GM18499 (cell line): ENCODE data around the gene NAA80.
"Not testable (repeated sequence)": the region's sequence is repeated elsewhere in the genome, so short reads cannot be mapped to it uniquely, and the experiment has no call there.

Experiments used
- ATAC-seq: cut with Tn5 transposase; IDR thresholded peaks from one replicate; pipeline ENCODE4 v1.9.1; 2021; ENCODE audit warnings: moderate number of reproducible peaks; ENCODE audit not compliant: insufficient read depth, unreplicated experiment

The NAA80 gene

DNA sequence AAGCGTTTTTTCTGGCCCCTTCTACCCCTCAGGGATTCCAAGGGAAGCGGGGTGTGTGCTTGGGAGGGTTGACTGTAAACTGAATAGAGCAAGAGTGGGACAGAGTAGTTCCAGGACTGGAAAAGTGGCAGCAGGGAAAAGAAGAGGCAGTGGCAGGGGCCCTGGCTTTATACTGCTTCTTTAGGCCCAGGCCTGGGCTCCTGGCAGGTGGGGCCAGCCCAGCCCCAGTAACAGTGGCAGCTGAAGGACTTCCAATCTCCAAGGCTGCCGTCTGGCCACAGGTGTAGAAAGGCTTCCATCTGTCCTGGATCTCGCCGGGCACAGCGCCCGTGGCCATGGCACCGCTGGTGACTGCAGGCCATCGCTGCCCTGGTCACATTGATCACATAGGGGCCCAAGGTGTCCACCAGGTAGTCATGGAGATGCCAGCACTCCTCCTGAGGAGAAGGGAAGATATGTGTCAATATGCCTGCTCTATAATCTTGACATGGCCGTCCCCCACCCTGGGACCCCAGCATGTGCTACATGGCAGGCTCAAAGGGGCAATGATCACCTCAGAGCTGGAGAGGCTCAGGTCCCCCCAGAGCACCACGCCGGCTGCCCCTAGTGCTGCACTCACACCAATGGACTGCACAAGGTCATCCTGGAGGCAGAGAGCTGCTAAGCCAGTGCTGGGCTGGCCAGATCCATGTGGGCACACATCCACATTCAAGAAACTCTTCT is 6.0 kb downstream of the NAA80 start:
- ATAC-seq = no peak

DNA sequence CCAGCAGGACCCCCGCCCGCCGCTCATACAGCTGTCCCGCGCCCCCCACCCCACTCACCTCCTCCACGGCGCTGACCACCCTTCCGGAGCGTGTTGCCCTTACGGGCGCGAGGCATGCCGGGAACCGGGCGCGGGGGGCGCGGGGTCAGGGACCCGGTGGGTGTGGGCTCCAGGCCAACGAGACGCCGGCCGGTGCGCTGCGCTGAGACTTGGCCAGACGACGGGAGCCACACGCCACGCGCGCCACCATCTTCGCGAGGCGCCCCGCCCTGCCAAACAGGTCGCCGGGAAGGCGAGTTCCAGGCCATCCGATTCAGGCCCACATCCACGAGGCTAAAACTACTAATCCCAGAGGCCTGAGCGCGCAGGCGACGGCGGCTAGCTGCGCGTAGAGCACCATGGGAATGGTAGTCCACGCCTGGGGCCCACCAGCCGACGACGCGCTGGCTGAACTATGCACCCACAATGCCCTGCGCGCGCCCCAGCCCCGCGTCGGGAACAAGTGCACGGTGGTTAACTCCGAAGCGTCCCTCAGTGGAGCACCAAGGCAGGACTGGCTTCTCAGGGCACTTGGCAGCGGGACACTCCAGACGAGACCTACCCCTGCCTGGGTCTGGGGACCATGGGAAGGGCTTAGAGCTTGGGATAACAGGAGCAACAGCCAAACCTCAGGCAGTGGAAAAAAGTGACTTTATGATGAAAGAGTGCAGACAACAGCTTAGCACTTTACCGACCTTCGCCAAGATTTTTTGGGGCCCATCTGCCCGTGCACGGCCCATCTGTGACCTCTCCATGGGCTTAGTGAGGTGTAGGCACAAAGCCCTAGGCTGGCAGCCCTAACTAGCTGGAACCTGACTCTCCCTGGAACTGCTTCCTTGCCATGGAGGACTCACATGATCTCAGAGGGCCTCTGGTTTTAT is 6.8 kb downstream of the NAA80 start, which contains the start of gene IFRD2:
Gene IFRD2, minus strand, starts transcription at position 271 of the 920 bp plus-strand sequence. Its CDS starts 155 bp downstream, at position 116.
- ATAC-seq = peak; percentile 79

DNA sequence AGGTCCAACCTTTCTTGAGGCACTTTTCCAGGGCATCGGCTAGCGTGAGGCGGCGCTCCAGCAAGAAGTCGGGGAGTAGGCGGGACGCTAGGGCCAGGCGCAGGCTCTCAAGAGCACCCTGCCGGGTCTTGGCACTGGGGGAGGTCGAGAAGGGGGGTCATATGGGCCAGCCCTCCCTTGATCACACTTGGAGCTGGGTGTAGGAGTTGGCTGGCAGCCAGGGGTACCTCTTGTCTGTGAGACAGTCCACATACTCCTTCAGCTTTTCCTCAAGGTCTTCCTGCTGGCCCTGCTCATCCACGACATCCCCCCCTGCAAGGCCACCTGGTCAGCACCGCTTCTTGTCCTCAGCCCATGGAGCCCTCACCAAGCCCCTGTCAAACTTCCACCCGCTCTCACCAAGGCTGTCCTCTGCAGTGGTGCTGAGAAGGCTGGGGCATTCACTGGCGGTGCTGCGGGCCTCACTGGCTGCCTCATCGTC is 9.0 kb downstream of the NAA80 start:
- ATAC-seq = no peak

DNA sequence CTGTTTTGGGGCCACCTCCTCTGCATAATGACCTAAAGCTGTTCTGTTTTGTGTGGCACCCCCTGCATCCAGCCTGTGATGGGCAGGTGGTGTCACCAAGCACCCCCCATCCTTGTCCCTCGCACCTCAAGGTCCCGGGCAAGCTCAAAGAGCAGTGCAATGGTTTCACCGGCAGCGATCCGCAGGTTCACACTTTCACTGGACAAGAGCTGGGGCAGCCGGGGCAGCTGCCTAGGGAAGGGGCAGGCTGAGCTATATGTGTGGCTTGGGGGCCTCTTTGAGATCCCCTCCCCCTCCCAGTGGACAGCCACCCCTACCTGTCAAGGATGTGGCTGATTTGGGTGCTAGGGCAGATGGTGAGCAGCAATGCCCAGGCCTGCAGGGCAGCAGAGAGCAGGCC is 10.1 kb downstream of the NAA80 start:
- ATAC-seq = no peak

DNA sequence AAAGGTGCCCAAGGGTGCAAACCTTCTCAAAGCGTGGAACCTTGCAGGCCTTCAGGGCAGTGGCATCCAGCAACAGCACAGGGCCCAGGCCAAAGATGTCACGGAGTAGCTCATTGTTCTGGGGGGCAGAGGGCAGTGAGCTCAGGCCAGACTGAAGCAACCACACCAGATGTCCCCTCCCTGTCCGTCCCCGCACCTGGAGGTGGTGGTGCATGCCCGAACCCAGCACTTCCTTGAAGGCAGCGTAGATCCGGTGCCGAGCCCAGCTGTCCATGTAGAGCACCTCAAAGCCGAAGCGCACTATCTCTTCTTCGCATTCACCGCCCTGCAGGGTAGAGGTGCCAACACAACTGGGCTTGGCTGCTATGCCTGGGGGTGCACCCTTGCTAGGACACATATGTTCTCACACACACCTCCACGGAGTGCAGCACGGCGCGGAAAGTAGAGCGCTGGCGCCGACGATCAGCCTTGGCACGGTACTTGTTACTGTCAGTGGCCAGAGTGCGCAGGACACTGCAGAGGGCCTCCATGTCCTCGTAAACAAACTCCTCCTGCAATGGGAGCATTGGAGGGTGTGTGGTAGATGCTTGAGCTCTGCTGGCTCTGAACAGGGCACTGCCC is 10.7 kb downstream of the NAA80 start:
- ATAC-seq = no peak

- ATAC-seq = no peak
These were observed 11.9 kb downstream of the NAA80 start for GRCh38 chr3:50287262-50287661.

- no peak for ATAC-seq
These were observed 12.6 kb downstream of the NAA80 start for GRCh38 chr3:50286322-50287227.

GRCh38 chr3:50284121-50284520 is 15.1 kb downstream of the NAA80 start:
- ATAC-seq = not testable (repeated sequence)

- ATAC-seq = no peak
These were observed 19.8 kb downstream of the NAA80 start for GRCh38 chr3:50279255-50280016.

GRCh38 chr3:50278880-50279224 is 20.4 kb downstream of the NAA80 start, which contains the start of gene LSMEM2:
Gene LSMEM2, plus strand, starts transcription at chr3:50279087. Its CDS starts 27 bp downstream, at chr3:50279114.
- no peak for ATAC-seq

- ATAC-seq = no peak
These were observed 20.9 kb downstream of the NAA80 start for GRCh38 chr3:50278123-50278879.

DNA sequence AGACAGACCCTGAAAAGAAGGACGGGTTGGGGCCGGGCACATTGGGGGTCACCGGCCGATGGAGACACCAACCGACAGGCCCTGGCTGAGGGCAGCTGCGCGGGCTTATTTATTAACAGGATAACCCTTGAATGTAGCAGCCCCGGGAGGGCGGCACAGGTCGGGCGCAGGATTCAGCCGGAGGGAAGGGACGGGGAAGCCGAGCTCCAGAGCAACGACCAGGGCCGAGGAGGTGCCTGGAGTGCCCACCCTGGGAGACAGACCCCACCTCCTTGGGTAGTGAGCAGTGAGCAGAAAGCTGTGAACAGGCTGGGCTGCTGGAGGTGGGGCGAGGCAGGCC is 22.5 kb downstream of the NAA80 start:
- no peak for ATAC-seq

GRCh38 chr3:50275996-50276761 is 23.0 kb downstream of the NAA80 start:
- no peak for ATAC-seq

GRCh38 chr3:50275141-50275995 is 23.8 kb downstream of the NAA80 start:
- ATAC-seq = no peak

- ATAC-seq = no peak
These were observed 24.7 kb downstream of the NAA80 start for GRCh38 chr3:50274371-50275104.

DNA sequence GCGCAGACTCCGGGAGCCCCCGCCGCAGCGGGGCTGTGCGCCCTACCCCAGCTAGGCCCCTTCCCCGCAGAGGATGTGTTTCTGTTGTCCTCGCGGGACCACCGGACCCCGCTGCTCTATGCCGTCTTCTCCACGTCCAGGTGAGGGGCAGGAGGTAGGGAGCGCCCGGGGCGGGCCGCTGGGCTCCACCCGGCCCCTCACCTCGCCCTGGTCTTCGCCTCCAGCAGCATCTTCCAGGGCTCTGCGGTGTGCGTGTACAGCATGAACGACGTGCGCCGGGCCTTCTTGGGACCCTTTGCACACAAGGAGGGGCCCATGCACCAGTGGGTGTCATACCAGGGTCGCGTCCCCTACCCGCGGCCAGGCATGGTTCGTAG is 25.5 kb downstream of the NAA80 start:
- no peak for ATAC-seq
